Lung (tissue), 12 donors: ENCODE results near the gene SPAG9. TPM values are rescaled to one million over a fixed set of nuclear protein-coding genes. Genes with fewer than 3 reads are reported as not detected.

ENCODE experiments used
- ATAC-seq: fragments of 200-7000 bp; cut with Tn5 transposase; one replicate; pipeline ENCODE4 v1.9.1; 2020; ENCODE audit warnings: moderate number of reproducible peaks; ENCODE audit not compliant: insufficient read depth, low FRiP score
- DNase-seq, 3 donors: peaks; one replicate each; pipeline ENCODE4 v3.0.0-alpha.2; 2013 to 2017
- H3K27ac ChIP-seq, 2 donors: one replicate each; pipeline ENCODE4 v1.5.1; 2013; ENCODE audit warnings: mild to moderate bottlenecking in 2 of 2, moderate library complexity in 2 of 2, control low read depth in 1 of 2, inconsistent platforms in 1 of 2, low read depth in 1 of 2, low read length in 1 of 2
- H3K27me3 ChIP-seq, 3 donors: one replicate each; pipeline ENCODE4 v1.5.1; 2013; ENCODE audit warnings: low read length in 2 of 3; ENCODE audit not compliant: control insufficient read depth in 3 of 3, insufficient read depth in 3 of 3
- H3K36me3 ChIP-seq, 4 donors: one replicate each; pipeline ENCODE4 v1.5.1; 2013; ENCODE audit warnings: low read length in 4 of 4, mild to moderate bottlenecking in 1 of 4, moderate library complexity in 1 of 4; ENCODE audit not compliant: control insufficient read depth in 4 of 4, insufficient read depth in 4 of 4
- H3K4me1 ChIP-seq, 5 donors: one replicate each; pipeline ENCODE4 v1.5.1; 2013; ENCODE audit warnings: low read length in 5 of 5, mild to moderate bottlenecking in 2 of 5, moderate library complexity in 1 of 5; ENCODE audit not compliant: control insufficient read depth in 5 of 5, insufficient read depth in 5 of 5
- H3K4me3 ChIP-seq: one replicate; pipeline ENCODE4 v1.5.1; 2013; ENCODE audit warnings: mild to moderate bottlenecking, control low read depth, moderate library complexity
- H3K9ac ChIP-seq, 2 donors: one replicate each; pipeline ENCODE4 v1.5.1; 2013; ENCODE audit warnings: low read length in 2 of 2, control low read depth in 1 of 2; ENCODE audit not compliant: insufficient read depth in 1 of 2
- H3K9me3 ChIP-seq, 4 donors: one replicate each; pipeline ENCODE4 v1.5.1; 2013; ENCODE audit warnings: low read length in 3 of 4, mild to moderate bottlenecking in 1 of 4, moderate library complexity in 1 of 4; ENCODE audit not compliant: control insufficient read depth in 4 of 4, insufficient read depth in 3 of 4
- WGBS, 2 donors: extraction: QIAGEN DNeasy Blood & Tissue Kit; methylation state at CpG; one replicate each; pipeline ENCODE4 v1.1.7; 2013; 5-methylcytosine and 5-hydroxymethylcytosine counted together
- polyA plus RNA-seq, 2 donors: library from polyadenylated mRNA; stranded (reverse); fragments of 200-250 nt; gene quantifications; one replicate each; pipeline ENCODE4 v1.2.1, GENCODE V29; 2013
- total RNA-seq, 2 donors: library from RNA; depleted of rRNA in 1 of 2; stranded (reverse); fragments of >200 nt in 1 of 2; gene quantifications; one replicate each; pipeline ENCODE4 v1.2.1, GENCODE V29; 2014 to 2021
- TF ChIP-seq, protein P1 (sequence below): IDR thresholded peaks from 2 replicates; pipeline ENCODE4 v1.5.1; 2012; ENCODE audit warnings: mild to moderate bottlenecking; ENCODE audit errors: control extremely low read depth, extremely low read depth
- donor health status: control.
- donor health status: control.
- donor health status: Bipolar disorder and iron deficiency.
- donor health status: healthy.
- donor health status: DM: yes; HTN: yes; CAD: no.

Gene SPAG9
- total and polyA plus RNA-seq, 4 donors: 37.2 to 174 (median 75.2) TPM

DNA sequence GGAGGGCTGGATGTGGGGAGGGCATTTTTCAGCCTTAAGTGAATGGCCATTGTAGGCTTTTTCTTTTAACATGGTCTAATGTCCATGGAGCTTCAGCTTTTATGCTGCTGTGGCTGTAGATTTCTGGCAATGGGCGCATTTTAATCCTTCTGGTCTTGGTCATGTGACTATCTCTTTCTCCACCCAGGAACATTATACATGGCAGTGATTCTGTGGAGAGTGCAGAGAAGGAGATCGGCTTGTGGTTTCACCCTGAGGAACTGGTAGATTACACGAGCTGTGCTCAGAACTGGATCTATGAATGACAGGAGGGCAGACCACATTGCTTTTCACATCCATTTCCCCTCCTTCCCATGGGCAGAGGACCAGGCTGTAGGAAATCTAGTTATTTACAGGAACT, 40.9 kb upstream of the SPAG9 start:
- Histone ChIP-seq H3K4me3 (no peak overlapping the region), H3K27me3 (no peaks in the 10 kb centered on the region), H3K27ac (no peak overlapping the region), H3K4me1 (peaks cover 0 to 7% (median 3%) of the 10 kb centered on the region in 5 donors), H3K9ac (no peak overlapping the region), H3K9me3 (no peaks in the 10 kb centered on the region), H3K36me3 (peaks cover 11 to 27% (median 15%) of the 10 kb centered on the region in 4 donors)
- DNase-seq: no peak
- ATAC-seq: no peak
- TF ChIP-seq, protein P1, sequence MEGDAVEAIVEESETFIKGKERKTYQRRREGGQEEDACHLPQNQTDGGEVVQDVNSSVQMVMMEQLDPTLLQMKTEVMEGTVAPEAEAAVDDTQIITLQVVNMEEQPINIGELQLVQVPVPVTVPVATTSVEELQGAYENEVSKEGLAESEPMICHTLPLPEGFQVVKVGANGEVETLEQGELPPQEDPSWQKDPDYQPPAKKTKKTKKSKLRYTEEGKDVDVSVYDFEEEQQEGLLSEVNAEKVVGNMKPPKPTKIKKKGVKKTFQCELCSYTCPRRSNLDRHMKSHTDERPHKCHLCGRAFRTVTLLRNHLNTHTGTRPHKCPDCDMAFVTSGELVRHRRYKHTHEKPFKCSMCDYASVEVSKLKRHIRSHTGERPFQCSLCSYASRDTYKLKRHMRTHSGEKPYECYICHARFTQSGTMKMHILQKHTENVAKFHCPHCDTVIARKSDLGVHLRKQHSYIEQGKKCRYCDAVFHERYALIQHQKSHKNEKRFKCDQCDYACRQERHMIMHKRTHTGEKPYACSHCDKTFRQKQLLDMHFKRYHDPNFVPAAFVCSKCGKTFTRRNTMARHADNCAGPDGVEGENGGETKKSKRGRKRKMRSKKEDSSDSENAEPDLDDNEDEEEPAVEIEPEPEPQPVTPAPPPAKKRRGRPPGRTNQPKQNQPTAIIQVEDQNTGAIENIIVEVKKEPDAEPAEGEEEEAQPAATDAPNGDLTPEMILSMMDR: no peak
- WGBS, 2 donors: 48 to 85% methylated on average over 3 of the region's 3 CpGs

DNA sequence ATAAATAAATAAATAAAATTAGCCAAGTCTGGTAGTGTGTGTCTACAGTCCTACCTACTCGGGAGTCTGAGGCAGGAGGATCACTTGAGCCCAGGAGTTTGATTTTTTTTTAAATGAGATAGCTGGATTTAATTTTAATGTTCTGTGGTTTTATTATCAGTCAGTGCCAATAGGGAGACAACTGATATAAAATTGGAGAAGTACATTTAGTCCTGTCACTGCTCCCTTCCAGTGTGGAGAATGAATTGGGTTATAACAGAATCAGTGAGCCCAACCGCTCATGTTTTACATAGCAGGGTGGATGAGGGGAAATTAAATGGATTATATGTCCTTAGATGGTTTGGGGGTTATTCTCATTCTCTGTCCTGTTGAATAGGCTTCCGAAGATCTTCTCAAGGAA, 38.9 kb upstream of the SPAG9 start:
- Histone ChIP-seq H3K4me1 (peaks cover 0 to 2% (median 0%) of the 10 kb centered on the region in 5 donors), H3K27me3 (no peaks in the 10 kb centered on the region), H3K9ac (no peak overlapping the region), H3K4me3 (no peak overlapping the region), H3K27ac (no peak overlapping the region), H3K9me3 (no peaks in the 10 kb centered on the region), H3K36me3 (peaks cover 11 to 27% (median 15%) of the 10 kb centered on the region in 4 donors)
- TF ChIP-seq, protein P1: no peak
- no peak for DNase-seq
- 98 to 100% methylated on average over 3 of the region's 3 CpGs for WGBS, 2 donors
- no peak for ATAC-seq

DNA sequence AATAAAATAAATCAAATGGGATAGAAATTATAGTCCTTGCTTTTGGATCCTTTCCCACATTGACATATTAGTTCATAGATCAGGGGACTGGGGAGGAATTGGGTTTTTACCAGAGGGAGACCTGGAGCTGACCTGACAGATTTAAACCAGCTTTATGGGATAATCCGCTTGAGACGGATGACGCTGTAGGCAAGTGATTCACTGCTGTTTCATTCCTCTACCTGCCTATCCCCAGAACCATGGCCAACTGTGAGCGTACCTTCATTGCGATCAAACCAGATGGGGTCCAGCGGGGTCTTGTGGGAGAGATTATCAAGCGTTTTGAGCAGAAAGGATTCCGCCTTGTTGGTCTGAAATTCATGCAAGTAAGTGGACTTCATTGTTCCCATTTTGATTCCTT, 34.7 kb upstream of the SPAG9 start:
- Histone ChIP-seq H3K9me3 (no peaks in the 10 kb centered on the region), H3K4me1 (peaks cover 2 to 14% (median 7%) of the 10 kb centered on the region in 5 donors), H3K4me3 (no peak overlapping the region), H3K27me3 (no peaks in the 10 kb centered on the region), H3K36me3 (peaks cover 0 to 20% (median 7%) of the 10 kb centered on the region in 4 donors), H3K27ac (no peak overlapping the region), H3K9ac (no peak overlapping the region)
- no peak for DNase-seq
- ATAC-seq: no peak
- 98% methylated on average over 8 of the region's 8 CpGs for WGBS, 2 donors
- TF ChIP-seq, protein P1: no peak

DNA sequence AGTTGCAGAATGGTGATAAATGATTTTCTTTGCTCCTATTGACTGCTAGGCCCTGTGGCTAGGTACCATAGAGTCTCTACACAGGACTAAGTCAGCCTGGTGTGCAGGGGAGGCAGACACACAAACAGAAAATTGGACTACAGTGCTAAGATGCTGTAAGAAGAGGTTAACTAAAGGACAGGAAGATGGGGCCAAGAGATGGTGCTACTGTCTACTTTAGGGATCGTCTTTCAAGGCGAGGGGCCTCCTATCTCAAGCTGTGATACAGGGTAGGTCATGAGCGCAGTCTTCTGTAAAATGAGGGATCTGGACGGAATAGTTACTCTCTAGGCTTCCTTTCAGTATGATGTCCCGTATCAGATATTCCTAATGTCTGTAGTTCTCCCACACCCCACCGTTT, 33.5 kb upstream of the SPAG9 start:
- H3K36me3 ChIP-seq: peaks cover 0 to 12% (median 5%) of the 10 kb centered on the region in 4 donors
- TF ChIP-seq, protein P1: no peak
- no peaks in the 10 kb centered on the region for H3K27me3 ChIP-seq
- H3K9me3 ChIP-seq: no peaks in the 10 kb centered on the region
- ATAC-seq (no peak), DNase-seq (peak in 2 of 3 donors; percentile 29 to 37)
- WGBS, 2 donors: 15 to 18% methylated on average over 6 of the region's 6 CpGs
- H3K27ac ChIP-seq: peak overlapping the region in 1 of 2 donors; percentile 64
- peak overlapping the region; percentile 73 for H3K4me3 ChIP-seq
- peaks cover 2 to 14% (median 7%) of the 10 kb centered on the region in 5 donors for H3K4me1 ChIP-seq
- peak overlapping the region; percentile 7 to 64 for H3K9ac ChIP-seq
